GM13977 (cell line): Measurements from ENCODE around the gene B3GALNT2.

Experiments used
- DNase-seq: peaks from one replicate; pipeline ENCODE4 v3.0.0; 2012; ENCODE audit warnings: low spot score
- in situ Hi-C: fragments of 300-500 bp; cut with MboI; formaldehyde crosslinking; loops from one replicate; pipeline ENCODE4 v1.12.0; 2022; ENCODE audit warnings: low sequenced_read_pairs, low pct_unique_long_range_greater_than_20kb, mixed read lengths, inconsistent platforms; ENCODE audit not compliant: unreplicated experiment
- TF ChIP-seq, protein P1 (sequence below): IDR thresholded peaks from 2 replicates; pipeline ENCODE4 v1.5.1; 2012; ENCODE audit warnings: mild to moderate bottlenecking, control low read depth; ENCODE audit not compliant: insufficient read depth; ENCODE audit errors: extremely low read depth, missing control alignments

B3GALNT2 gene

DNA sequence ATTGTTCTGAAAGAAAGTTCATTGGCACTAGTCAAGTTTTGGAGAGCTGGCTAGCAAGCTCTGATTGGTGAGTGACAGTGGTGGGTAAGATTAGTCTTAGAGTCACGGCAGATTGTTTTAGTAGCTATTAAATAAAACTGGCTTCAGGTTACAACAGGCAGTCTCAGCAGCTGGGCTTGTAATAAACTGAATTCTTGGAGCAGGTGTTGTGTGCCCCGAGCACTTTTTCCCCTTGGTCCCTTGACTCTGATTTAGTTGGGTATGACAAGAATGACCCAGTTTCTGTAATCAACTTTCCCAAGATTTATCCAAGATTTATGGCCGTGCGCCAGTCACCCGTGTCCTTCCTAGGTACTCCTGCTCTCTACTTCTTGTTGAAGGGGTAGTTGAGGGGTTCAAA lies 96.8 kb downstream of the B3GALNT2 start:
- TF ChIP-seq, protein P1, sequence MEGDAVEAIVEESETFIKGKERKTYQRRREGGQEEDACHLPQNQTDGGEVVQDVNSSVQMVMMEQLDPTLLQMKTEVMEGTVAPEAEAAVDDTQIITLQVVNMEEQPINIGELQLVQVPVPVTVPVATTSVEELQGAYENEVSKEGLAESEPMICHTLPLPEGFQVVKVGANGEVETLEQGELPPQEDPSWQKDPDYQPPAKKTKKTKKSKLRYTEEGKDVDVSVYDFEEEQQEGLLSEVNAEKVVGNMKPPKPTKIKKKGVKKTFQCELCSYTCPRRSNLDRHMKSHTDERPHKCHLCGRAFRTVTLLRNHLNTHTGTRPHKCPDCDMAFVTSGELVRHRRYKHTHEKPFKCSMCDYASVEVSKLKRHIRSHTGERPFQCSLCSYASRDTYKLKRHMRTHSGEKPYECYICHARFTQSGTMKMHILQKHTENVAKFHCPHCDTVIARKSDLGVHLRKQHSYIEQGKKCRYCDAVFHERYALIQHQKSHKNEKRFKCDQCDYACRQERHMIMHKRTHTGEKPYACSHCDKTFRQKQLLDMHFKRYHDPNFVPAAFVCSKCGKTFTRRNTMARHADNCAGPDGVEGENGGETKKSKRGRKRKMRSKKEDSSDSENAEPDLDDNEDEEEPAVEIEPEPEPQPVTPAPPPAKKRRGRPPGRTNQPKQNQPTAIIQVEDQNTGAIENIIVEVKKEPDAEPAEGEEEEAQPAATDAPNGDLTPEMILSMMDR, result no peak
- in situ Hi-C loops, result no loop called here
- no peak for DNase-seq

DNA sequence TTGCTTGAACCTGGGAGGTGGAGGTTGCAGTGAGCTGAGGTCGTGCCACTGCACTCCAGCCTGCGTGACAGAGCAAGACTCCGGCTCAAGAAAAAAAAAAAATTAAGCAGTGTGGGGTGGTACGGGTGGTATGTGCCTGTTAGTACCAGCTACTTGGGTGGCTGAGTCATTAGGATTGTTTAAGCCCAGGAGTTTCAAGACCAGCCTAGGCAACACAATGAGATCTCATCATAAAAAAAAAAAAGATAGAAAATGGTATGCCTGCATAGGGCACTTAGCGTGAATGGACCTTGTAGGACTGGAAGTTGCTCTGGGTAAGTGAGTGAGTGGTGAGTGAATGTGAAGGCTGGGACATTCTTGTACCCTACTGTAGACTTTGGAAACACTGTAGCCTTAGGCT lies 100.1 kb downstream of the B3GALNT2 start:
- TF ChIP-seq, protein P1, result no peak
- DNase-seq, result no peak
- in situ Hi-C loops, result no loop called here

DNA sequence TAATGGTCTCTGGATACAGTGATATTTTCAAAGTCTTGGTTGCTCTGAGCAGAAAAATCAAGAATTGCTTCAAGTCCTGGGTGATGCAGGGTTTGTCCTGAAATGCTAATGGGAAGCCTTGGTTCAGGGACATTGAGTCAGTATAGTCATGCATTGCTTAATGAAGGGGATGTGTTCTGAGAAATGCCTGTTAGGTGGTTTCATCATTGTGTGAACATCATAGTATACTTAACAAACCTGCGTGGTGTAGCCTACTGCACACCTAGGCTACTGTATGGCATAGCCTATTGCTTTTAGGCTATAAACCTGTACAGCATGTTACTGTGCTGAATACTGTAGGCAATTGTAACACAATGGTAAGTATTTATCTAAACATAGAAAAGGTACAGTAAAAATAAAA lies 100.7 kb downstream of the B3GALNT2 start:
- DNase-seq, result no peak
- in situ Hi-C loops, result no loop called here
- TF ChIP-seq, protein P1, result no peak

DNA sequence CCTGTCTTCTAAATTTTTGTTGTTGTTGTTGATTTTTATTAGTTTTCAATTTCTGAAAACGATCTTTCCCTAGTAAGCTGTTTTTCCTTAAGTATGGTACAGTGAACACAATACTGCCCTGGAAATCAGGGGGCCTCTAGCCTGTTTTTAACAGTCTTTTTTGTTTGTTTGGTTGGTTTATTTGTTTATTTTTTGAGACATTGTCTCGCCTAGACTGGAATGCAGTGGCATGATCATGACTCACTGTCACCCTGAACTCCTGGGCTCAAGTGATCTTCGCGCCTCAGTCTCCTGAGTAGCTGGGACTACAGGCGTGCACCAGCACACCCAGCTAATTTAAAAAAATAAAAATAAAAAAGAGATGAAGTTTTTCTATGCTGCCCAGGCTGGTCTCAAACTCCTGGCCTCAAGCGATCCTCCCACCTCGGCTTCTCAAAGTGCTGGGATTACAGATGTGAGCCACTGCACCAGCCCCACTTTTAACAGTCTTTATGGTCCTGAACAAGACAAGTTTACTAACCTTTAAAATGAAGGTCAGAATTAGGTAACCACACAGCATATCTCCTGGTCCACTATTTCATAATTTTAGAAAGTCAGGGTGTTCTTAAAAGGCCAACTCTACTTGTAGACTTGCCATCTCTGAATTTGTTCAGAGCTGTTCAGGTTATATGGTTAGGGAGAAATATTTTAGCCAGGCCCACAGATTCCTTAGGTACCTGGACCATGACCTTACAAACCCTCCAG lies 101.6 kb downstream of the B3GALNT2 start:
- in situ Hi-C loops, result no loop called here
- no peak for DNase-seq
- TF ChIP-seq, protein P1, result no peak

DNA sequence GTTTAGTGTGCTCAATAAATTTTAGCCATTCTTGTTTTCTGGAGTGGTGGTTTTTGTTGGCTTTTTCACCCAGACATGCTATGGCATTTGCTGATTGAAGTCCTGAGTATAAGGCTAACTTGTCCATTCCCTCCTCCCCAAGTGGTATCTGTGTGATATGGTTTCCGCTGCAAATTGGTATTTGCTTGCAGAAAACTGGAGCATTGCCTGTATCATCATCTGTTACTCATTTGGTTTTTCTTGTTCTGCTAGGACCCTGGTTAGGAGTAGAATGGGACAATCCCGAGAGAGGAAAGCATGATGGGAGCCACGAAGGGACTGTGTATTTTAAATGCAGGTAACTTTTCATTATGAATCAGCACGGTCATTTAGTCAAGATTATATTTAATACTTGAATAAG lies 103.0 kb downstream of the B3GALNT2 start:
- in situ Hi-C loops, result no loop called here
- DNase-seq, result no peak
- TF ChIP-seq, protein P1, result no peak
